Body of pancreas (tissue), 4 donors: Measurements from ENCODE around the gene FBLN5. TPM values are rescaled to one million over a fixed set of nuclear protein-coding genes. Genes with fewer than 3 reads are reported as not detected.
A peak's percentile ranks its signal among the peaks of the same experiment; 100 is the strongest.

Experiments used
- ATAC-seq: fragments of 150-250 bp; one replicate; pipeline ENCODE4 v1.9.1; 2016
- DNase-seq, 4 donors: peaks; one replicate each; pipeline ENCODE4 v3.0.0-alpha.2; 2019
- H3K27ac ChIP-seq, 4 donors: fragments of 200-600 bp; sonication (generic); 1 replicate in 3 of 4; 2 replicates in 1 of 4; pipeline versions ENCODE4 v1.5.1 to v1.6.1; 2016 to 2019; ENCODE audit warnings: mild to moderate bottlenecking in 1 of 4, mixed read lengths in 1 of 4, moderate library complexity in 1 of 4
- H3K27me3 ChIP-seq, 2 donors: fragments of 200-600 bp; sonication (generic); one replicate each; pipeline ENCODE4 v1.6.0; 2016; ENCODE audit warnings: mild to moderate bottlenecking in 1 of 2
- H3K36me3 ChIP-seq, 2 donors: fragments of 200-600 bp; sonication (generic); replicated peaks in 1 of 2; 2 replicates each; pipeline ENCODE4 v1.5.1; 2016; ENCODE audit warnings: low read depth in 2 of 2; ENCODE audit not compliant: insufficient read depth in 1 of 2
- H3K4me1 ChIP-seq: fragments of 200-600 bp; sonication (generic); one replicate; pipeline ENCODE4 v1.6.0; 2016
- H3K4me3 ChIP-seq, 2 donors: fragments of 200-600 bp; sonication (generic); 1 replicate in 1 of 2; 2 replicates in 1 of 2; pipeline ENCODE4 v1.5.1; 2016 to 2019
- H3K9me3 ChIP-seq, 3 donors: fragments of 200-600 bp; sonication (generic); 1 replicate in 2 of 3; 2 replicates in 1 of 3; pipeline ENCODE4 v1.5.1; 2016
- CTCF ChIP-seq, 7 experiments: fragments of 450-650 bp in 4 of 7; fragments of 200-600 bp in 3 of 7; sonication (generic) in 3 of 7; IDR thresholded peaks; one replicate each; pipeline ENCODE4 v1.5.1; 2016 to 2019; ENCODE audit warnings: antibody characterized with exemption in 7 of 7
- POLR2A ChIP-seq, 3 donors: fragments of 450-650 bp; IDR thresholded peaks; one replicate each; pipeline ENCODE4 v1.6.1; 2016; ENCODE audit warnings: antibody characterized with exemption in 3 of 3, mild to moderate bottlenecking in 2 of 3
- WGBS, 2 donors: methylation state at CpG; one replicate each; pipeline ENCODE4 v1.1.5; 2017; 5-methylcytosine and 5-hydroxymethylcytosine counted together
- intact Hi-C: fragments of 100-400 bp; cut with DNase I; formaldehyde crosslinking; loops from one replicate; pipeline ENCODE4 v1.15.1; 2023
- total RNA-seq, 2 donors: library from RNA; depleted of rRNA; stranded (reverse); fragments of >200 nt; gene quantifications; one replicate each; pipeline ENCODE4 v1.1.0, GENCODE V29; 2016

FBLN5 gene
- total RNA-seq, 2 donors from 2014 or later: 52.1 to 129 TPM

GRCh38 chr14:91843437-91843836 is 104.1 kb downstream of the FBLN5 start:
- H3K27me3 ChIP-seq: no peaks in the 10 kb centered on the region
- H3K4me1 ChIP-seq: peaks cover 4% of the 10 kb centered on the region
- DNase-seq (no peak), ATAC-seq (no peak)
- no peaks in the 10 kb centered on the region for H3K36me3 ChIP-seq
- H3K4me3 ChIP-seq: no peak overlapping the region
- H3K9me3 ChIP-seq: no peaks in the 10 kb centered on the region
- H3K27ac ChIP-seq: no peak overlapping the region
- WGBS, 2 donors: 76 to 89% methylated on average over 4 of the region's 4 CpGs
- TF ChIP-seq POLR2A (IDR thresholded peaks at IDR 0.05) (no peak), CTCF (IDR thresholded peaks at IDR 0.05) (no peak)
- intact Hi-C loops: no loop called here

GRCh38 chr14:91841065-91841464 is 106.4 kb downstream of the FBLN5 start:
- no peak for TF ChIP-seq CTCF (IDR thresholded peaks at IDR 0.05)
- no peak for TF ChIP-seq POLR2A (IDR thresholded peaks at IDR 0.05)
- Histone ChIP-seq H3K9me3 (no peaks in the 10 kb centered on the region), H3K4me3 (no peak overlapping the region), H3K4me1 (peaks cover 21% of the 10 kb centered on the region), H3K27ac (no peak overlapping the region), H3K27me3 (no peaks in the 10 kb centered on the region), H3K36me3 (no peaks in the 10 kb centered on the region)
- DNase-seq: no peak
- intact Hi-C loops: no loop called here
- ATAC-seq: no peak

- Histone ChIP-seq H3K27ac (no peak overlapping the region), H3K27me3 (no peaks in the 10 kb centered on the region), H3K9me3 (no peaks in the 10 kb centered on the region), H3K36me3 (no peaks in the 10 kb centered on the region), H3K4me3 (no peak overlapping the region), H3K4me1 (peaks cover 21% of the 10 kb centered on the region)
- DNase-seq (no peak), ATAC-seq (no peak)
- intact Hi-C loops: loop anchor here (10.0 kb wide), 1 partner anchor 45 kb away; no protein-coding TSS in a partner anchor
- 95 to 100% methylated on average over 1 of the region's 1 CpG for WGBS, 2 donors
- TF ChIP-seq POLR2A (IDR thresholded peaks at IDR 0.05): no peak
- TF ChIP-seq CTCF (IDR thresholded peaks at IDR 0.05): no peak
Observed at GRCh38 chr14:91839749-91840148, 107.7 kb downstream of the FBLN5 start.

- ATAC-seq (no peak), DNase-seq (peak; percentile 24 to 30 (median 27))
- no peak for TF ChIP-seq CTCF (IDR thresholded peaks at IDR 0.05)
- no peak for TF ChIP-seq POLR2A (IDR thresholded peaks at IDR 0.05)
- intact Hi-C loops: loop anchor here (10.0 kb wide), 1 partner anchor 48 kb away; no protein-coding TSS in a partner anchor
- Histone ChIP-seq H3K9me3 (no peaks in the 10 kb centered on the region), H3K4me1 (peaks cover 21% of the 10 kb centered on the region), H3K36me3 (no peaks in the 10 kb centered on the region), H3K27me3 (no peaks in the 10 kb centered on the region), H3K27ac (peak overlapping the region; percentile 90 to 99 (median 99)), H3K4me3 (no peak overlapping the region)
- WGBS, 2 donors: 23 to 28% methylated on average over 11 to 12 of the region's 12 CpGs
Observed at GRCh38 chr14:91837076-91837475, 110.4 kb downstream of the FBLN5 start.
